Stimulated activated effector memory CD8-positive, alpha-beta T cell treated with anti-CD3 and anti-CD28 coated beads, Interleukin-12 subunit alpha, Interleukin-12 subunit beta, amount 100 ng/mL, for 72 hours (primary cell): Measurements from ENCODE around the gene MRGPRG.
"Not testable (repeated sequence)": the region's sequence is repeated elsewhere in the genome, so short reads cannot be mapped to it uniquely, and the experiment has no call there.

Experiments used
- ATAC-seq: fragments of 150-1000 bp; cut with Tn5 transposase; 2 replicates; pipeline ENCODE4 v1.10.0; 2021
- DNase-seq, 2 donors: peaks; one replicate each; pipeline ENCODE4 v3.0.0; 2021 to 2022; ENCODE audit warnings: low spot score in 2 of 2
- H3K27ac Mint-ChIP-seq: one replicate; pipeline ENCODE4 v1.8.0; 2022; ENCODE audit warnings: mild to moderate bottlenecking, mixed read lengths
- H3K36me3 Mint-ChIP-seq: one replicate; pipeline ENCODE4 v1.8.0; 2022; ENCODE audit warnings: mild to moderate bottlenecking, mixed read lengths
- H3K4me1 Mint-ChIP-seq: one replicate; pipeline ENCODE4 v1.8.0; 2022; ENCODE audit warnings: mixed read lengths
- H3K4me3 Mint-ChIP-seq: one replicate; pipeline ENCODE4 v1.8.0; 2022; ENCODE audit warnings: mild to moderate bottlenecking, mixed read lengths
- H3K9me3 Mint-ChIP-seq: one replicate; pipeline ENCODE4 v1.8.0; 2022; ENCODE audit warnings: mixed read lengths

MRGPRG gene, protein sequence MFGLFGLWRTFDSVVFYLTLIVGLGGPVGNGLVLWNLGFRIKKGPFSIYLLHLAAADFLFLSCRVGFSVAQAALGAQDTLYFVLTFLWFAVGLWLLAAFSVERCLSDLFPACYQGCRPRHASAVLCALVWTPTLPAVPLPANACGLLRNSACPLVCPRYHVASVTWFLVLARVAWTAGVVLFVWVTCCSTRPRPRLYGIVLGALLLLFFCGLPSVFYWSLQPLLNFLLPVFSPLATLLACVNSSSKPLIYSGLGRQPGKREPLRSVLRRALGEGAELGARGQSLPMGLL

DNA sequence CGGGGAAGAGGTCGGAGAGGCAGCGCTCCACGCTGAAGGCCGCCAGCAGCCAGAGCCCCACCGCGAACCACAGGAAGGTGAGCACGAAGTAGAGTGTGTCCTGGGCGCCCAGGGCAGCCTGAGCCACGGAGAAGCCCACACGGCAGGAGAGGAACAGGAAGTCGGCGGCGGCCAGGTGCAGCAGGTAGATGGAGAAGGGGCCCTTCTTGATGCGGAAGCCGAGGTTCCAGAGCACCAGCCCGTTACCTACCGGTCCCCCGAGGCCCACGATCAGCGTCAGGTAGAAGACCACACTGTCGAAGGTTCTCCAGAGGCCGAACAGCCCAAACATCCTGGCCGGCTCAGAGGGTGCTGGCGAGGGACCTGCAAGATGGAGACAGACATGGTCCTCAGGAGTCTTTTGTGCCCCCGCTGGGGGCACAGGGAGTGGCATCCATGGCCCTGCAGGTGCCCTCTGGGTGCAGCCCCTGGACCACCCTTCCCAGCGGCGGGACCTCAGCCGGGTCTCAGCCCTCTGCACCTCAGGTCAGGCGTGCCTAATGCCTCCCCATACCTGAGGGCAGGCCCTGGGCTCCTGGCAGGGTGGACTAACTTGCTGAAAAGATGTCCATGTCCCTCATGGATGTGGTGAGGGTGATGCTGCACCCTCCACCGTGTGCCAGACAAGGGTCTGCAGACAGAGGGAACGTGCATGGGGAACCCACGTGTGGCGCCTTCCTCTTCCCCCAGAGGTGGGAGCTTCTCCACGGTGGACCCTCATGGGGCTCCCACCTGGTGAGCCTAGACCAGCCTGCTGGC, at the start of gene MRGPRG:
TSS of gene MRGPRG (minus strand) at position 331 of the 798 bp plus-strand sequence. CDS start at position 331, 0 bp downstream.
- no peak for DNase-seq

DNA sequence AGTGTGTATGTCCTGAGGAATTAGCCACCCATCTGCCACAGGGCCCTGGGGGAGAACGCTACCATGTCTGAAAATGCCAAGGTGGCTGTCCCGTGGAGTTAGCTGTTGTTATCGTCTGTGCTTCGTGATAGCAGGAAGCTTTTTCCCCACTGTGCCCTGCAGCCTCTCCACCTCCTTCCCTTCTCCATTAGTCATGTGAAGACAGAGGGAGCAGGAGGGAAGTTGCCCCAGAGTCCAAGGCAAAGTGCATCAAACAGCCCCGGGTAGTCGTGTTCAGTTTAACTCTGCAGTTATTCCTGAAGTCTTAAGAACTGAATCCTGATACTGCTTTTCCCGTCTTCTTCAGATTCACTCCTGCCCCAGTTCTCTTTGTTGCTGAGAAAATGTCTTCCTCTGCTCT, 43.9 kb upstream of the MRGPRG start:
- H3K27ac Mint-ChIP-seq, H3K36me3 Mint-ChIP-seq, H3K4me3 Mint-ChIP-seq, ATAC-seq, H3K9me3 Mint-ChIP-seq, H3K4me1 Mint-ChIP-seq, DNase-seq: not testable (repeated sequence)

More for the DNA sequence above, at the start of gene MRGPRG:
- Mint-ChIP-seq H3K4me1 (peaks cover 22% of the 10 kb centered on the region), H3K36me3 (no peaks in the 10 kb centered on the region), H3K9me3 (no peaks in the 10 kb centered on the region), H3K4me3 (no peak within 1 kb of the TSS), H3K27ac (no peak within 1 kb of the TSS)
- ATAC-seq, result no peak

- not testable (repeated sequence) for H3K4me3 Mint-ChIP-seq, H3K4me1 Mint-ChIP-seq, H3K9me3 Mint-ChIP-seq, DNase-seq, ATAC-seq, H3K36me3 Mint-ChIP-seq, H3K27ac Mint-ChIP-seq
These were observed 43.2 kb upstream of the MRGPRG start for GRCh38 chr11:3261831-3262230.

DNA sequence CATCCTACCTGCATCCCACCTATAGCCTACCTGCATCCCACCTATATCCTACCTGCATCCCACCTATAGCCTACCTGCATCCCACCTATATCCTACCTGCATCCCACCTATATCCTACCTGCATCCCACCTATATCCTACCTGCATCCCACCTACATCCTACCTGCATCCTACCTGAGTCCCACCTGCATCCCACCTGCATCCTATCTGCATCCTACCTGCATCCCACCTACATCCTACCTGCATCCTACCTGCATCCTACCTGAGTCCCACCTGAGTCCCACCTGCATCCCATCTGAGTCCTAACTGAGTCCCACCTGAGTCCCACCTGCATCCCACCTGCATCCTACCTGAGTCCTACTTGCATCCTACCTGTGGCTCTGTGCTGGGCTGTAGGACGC, 38.9 kb upstream of the MRGPRG start:
- ATAC-seq, H3K4me1 Mint-ChIP-seq, H3K36me3 Mint-ChIP-seq, H3K9me3 Mint-ChIP-seq, DNase-seq, H3K4me3 Mint-ChIP-seq, H3K27ac Mint-ChIP-seq: not testable (repeated sequence)

DNA sequence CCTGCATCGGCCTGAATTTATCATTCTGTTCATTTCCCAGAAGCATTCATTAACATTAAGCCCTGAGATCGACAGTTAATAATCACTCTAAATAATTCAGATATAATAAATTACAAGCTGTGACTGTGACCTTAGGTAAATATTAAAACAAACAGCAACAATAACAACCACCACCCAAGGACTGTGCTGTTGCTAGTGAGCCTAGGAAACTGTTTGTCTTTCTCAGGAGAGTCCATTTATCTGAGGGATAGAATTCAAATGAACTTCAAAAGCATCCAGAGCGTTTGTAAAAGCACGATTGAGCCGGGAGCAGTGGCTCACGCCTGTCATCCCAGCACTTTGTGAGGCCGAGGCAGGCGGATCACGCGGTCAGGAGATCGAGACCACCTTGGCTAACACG, 36.6 kb upstream of the MRGPRG start:
- H3K4me1 Mint-ChIP-seq, H3K4me3 Mint-ChIP-seq, ATAC-seq, DNase-seq, H3K27ac Mint-ChIP-seq, H3K9me3 Mint-ChIP-seq, H3K36me3 Mint-ChIP-seq: not testable (repeated sequence)

- DNase-seq, H3K27ac Mint-ChIP-seq, H3K36me3 Mint-ChIP-seq, H3K4me1 Mint-ChIP-seq, H3K9me3 Mint-ChIP-seq, H3K4me3 Mint-ChIP-seq, ATAC-seq: not testable (repeated sequence)
These were observed 36.2 kb upstream of the MRGPRG start for GRCh38 chr11:3254773-3255172.

GRCh38 chr11:3245071-3245470, 26.5 kb upstream of the MRGPRG start:
- no peak overlapping the region for H3K27ac Mint-ChIP-seq
- H3K4me3 Mint-ChIP-seq, result no peak overlapping the region
- H3K36me3 Mint-ChIP-seq, result no peaks in the 10 kb centered on the region
- DNase-seq (no peak), ATAC-seq (no peak)
- no peaks in the 10 kb centered on the region for H3K9me3 Mint-ChIP-seq
- no peaks in the 10 kb centered on the region for H3K4me1 Mint-ChIP-seq

DNA sequence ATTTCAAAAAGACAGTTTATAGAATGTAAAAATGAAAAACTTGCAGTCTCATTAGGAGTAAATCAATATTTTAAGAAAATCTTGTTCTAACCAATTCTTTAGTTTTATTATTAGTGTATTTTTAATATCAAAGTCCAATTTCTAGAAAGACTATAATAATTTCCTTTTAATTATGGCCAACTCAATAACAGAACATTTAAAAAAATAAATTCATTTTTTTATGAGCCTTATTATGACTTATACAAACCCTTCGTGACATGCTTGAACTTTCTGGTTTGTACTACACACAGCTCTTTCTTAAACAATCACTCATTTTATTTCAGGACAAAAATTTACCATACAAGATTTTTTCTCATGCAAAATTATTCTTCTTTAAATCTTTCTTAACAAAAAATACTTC, 25.3 kb upstream of the MRGPRG start:
- no peak for DNase-seq
- Mint-ChIP-seq H3K27ac (no peak overlapping the region), H3K36me3 (no peaks in the 10 kb centered on the region), H3K4me3 (no peak overlapping the region), H3K4me1 (no peaks in the 10 kb centered on the region), H3K9me3 (no peaks in the 10 kb centered on the region)
- no peak for ATAC-seq

- H3K9me3 Mint-ChIP-seq, result no peaks in the 10 kb centered on the region
- no peak overlapping the region for H3K27ac Mint-ChIP-seq
- H3K4me1 Mint-ChIP-seq, result no peaks in the 10 kb centered on the region
- no peak for ATAC-seq
- no peak for DNase-seq
- H3K36me3 Mint-ChIP-seq, result no peaks in the 10 kb centered on the region
- H3K4me3 Mint-ChIP-seq, result no peak overlapping the region
These were observed 18.5 kb upstream of the MRGPRG start for GRCh38 chr11:3237119-3237518.

DNA sequence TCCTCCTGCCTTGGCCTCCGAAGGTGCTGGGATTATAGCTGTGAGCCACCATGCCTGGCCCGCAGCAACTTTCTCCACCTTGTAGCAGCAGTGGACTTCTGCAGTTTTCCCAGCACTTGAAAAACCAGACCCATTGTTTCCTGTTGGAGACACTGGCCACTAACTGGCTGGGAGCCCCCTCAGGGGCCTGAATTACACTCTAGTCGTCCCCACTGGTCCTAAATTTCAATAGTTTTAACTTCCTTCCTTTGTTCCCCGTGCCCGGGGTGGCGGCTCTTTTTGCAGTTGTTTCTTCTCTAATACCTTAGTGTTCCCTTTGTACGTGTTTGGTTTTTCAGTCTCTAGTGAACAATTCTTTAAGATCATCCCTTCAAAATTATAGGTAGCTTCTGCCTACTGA, 16.2 kb upstream of the MRGPRG start:
- Mint-ChIP-seq H3K4me3 (no peak overlapping the region), H3K36me3 (no peaks in the 10 kb centered on the region), H3K27ac (no peak overlapping the region)

GRCh38 chr11:3232956-3233355, 14.3 kb upstream of the MRGPRG start:
- ATAC-seq, result no peak
- no peak overlapping the region for H3K27ac Mint-ChIP-seq
- no peaks in the 10 kb centered on the region for H3K36me3 Mint-ChIP-seq

More for the DNA sequence above, 16.2 kb upstream of the MRGPRG start:
- Mint-ChIP-seq H3K9me3 (no peaks in the 10 kb centered on the region), H3K4me1 (no peaks in the 10 kb centered on the region)
- DNase-seq, result no peak
- ATAC-seq, result no peak

DNA sequence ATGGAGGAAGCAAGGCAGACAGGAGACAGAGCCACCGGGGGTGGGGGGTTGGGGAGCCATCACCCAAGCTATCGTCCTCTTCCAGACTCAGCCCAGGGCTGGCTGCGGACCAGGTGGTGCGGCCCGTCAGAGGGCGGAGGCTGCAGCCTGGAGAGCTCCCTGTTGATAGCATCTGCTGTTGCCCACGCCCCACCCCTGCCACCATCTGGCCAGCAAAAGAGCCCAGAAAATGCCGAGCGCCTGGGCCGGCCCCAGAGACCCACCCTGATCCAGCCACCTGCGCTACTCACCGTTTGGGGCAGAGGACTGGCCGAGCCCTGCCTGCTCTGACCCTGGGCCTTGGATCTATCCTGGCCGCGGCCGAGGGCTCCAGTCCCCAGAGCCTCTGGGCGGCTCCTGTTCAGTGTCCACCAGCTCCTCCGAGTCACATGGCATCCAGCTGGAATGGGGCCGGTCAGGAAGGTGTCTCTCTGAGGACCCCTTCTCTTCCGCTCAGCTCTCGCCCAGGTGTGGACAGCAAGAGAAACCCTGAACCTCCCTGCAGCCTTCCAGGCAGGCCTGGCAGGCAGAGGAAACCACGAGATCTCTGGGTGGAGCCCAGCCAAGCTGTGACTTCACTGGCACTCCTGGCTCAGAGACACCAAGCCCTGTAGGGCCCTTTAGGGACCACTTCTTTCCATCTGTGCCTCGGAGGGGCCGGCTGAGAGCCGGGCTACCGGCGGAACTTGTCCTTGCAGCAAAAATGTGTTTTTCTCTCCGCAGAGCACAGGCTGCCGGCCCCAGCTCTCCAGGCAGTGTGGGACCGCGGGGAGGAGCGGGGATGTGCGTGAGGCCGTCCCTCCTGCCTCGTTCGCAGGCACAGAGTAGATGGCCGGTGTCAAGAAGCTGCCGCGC, 13.5 kb upstream of the MRGPRG start, which contains the start of gene MRGPRE:
TSS of gene MRGPRE (minus strand) at position 567 of the 894 bp plus-strand sequence. CDS start 3,618 bp downstream, outside the sequence.
- Mint-ChIP-seq H3K4me3 (no peak within 1 kb of the TSS), H3K27ac (no peak within 1 kb of the TSS), H3K9me3 (no peaks in the 10 kb centered on the region), H3K4me1 (no peaks in the 10 kb centered on the region), H3K36me3 (no peaks in the 10 kb centered on the region)
- ATAC-seq (no peak), DNase-seq (peak in 1 of 2 donors; percentile 26)

More at GRCh38 chr11:3232956-3233355, 14.3 kb upstream of the MRGPRG start:
- peak in 1 of 2 donors; percentile 29 for DNase-seq
- Mint-ChIP-seq H3K9me3 (no peaks in the 10 kb centered on the region), H3K4me3 (no peak overlapping the region), H3K4me1 (no peaks in the 10 kb centered on the region)

DNA sequence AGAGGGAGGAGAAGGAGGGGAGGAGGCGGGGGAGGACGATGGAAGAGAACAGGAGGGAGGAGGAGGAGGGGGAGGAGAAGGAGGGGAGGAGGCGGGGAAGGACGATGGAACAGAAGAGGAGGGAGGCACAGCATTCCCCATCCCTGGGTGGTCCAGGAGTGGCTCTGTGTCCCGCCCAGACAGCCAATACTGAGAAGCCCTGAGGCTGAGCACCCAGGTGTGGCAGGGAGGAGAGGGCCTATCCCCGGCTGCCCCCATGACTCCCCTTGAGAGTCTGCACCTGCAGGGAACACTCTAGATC, 12.9 kb upstream of the MRGPRG start:
- Mint-ChIP-seq H3K27ac (no peak overlapping the region), H3K9me3 (no peaks in the 10 kb centered on the region), H3K4me1 (no peaks in the 10 kb centered on the region), H3K4me3 (no peak overlapping the region), H3K36me3 (no peaks in the 10 kb centered on the region)
- no peak for ATAC-seq
- peak in 1 of 2 donors; percentile 29 for DNase-seq

DNA sequence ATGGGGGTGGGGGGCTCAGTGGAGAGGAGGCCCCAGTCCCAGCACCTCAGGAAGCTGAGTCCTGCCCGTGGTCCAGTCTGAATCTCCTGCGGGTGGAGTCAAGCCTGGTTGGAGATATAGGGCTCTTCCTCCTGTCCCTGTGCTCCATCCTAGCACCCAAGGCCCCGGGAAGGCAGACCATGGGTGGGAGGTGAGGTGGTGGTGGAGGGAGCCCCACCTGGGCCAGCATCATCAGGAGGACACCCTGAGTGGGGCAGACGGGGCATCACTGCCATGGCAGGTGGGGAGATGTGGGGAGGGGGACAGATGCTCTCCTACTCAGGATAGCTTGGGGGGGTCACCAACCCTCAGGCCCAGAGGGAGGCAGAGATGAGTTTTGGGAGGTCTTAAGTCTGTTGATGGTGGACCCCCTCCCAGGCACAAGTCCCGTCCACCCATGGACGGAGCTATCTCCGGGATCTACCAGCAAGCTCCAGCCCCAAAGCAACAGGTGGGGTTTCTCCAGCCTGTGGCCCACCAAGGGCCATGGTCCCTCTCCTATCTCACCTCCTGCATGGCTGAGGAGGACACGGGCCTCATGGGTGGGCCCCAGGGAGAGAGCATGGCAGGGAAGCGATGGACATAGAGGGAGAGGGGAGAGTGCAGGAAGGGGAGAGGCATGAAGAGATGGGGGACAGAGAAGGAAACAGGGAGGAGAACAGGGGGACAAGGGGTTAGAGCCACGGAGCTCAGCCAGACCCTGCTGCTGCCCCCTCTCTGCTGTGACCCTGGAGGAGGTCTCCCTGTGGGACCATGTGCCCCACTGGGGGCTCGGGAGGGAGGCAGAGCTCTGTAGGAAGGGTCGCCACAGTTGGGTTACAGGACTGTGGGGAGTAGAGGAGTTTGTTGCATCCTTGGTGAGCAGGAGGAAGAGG, 12.3 kb upstream of the MRGPRG start:
- ATAC-seq (no peak), DNase-seq (peak in 1 of 2 donors; percentile 38)
- no peak overlapping the region for H3K4me3 Mint-ChIP-seq
- H3K9me3 Mint-ChIP-seq, result no peaks in the 10 kb centered on the region
- no peaks in the 10 kb centered on the region for H3K4me1 Mint-ChIP-seq
- no peaks in the 10 kb centered on the region for H3K36me3 Mint-ChIP-seq
- no peak overlapping the region for H3K27ac Mint-ChIP-seq
